ENCODE results near the gene NOP53.
A peak's percentile ranks its signal among the peaks of the same experiment; 100 is the strongest.
"Not testable (repeated sequence)": the region's sequence is repeated elsewhere in the genome, so short reads cannot be mapped to it uniquely, and the experiment has no call there.

Gene NOP53

DNA sequence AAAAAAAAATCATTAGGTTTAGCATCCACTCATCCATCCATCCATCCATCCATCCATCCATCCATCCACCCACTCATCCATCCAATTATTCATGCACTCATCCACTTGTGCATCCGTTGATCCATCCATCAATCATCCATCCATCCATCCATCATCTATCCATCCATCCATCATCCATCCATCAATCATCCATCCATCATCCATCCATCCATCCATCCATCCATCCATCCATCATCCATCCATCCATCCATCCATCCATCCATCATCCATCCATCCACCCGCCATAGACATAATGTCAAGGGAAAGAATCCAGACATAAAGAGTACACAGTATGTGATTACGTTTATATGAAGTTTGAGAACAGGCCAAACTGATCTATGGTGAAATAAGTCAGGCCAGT, 24.2 kb downstream of the NOP53 start:
- FAIRE-seq (no peak), DNase-seq (ENCODE audit: insufficient read length, low spot score) (no peak)

DNA sequence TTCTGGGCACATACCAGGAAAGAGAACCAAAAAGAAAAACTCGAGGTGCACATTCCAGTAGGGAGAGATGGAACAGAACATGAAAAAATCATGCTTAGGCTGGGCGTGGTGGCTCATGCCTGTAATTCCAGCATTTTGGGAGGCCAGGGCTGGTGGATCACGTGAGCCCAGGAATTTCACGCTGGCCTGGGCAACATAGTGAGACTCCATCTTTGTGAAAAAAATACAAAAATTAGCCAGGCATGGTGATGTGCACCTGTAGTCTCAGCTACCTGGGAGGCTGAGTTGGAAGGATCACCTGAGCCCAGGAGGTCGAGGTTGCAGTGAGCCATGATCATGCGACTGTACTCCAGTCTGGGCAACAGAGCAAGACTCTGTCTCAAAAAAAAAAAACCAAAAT, 25.9 kb downstream of the NOP53 start:
- FAIRE-seq; DNase-seq (ENCODE audit: insufficient read length, low spot score): not testable (repeated sequence)

DNA sequence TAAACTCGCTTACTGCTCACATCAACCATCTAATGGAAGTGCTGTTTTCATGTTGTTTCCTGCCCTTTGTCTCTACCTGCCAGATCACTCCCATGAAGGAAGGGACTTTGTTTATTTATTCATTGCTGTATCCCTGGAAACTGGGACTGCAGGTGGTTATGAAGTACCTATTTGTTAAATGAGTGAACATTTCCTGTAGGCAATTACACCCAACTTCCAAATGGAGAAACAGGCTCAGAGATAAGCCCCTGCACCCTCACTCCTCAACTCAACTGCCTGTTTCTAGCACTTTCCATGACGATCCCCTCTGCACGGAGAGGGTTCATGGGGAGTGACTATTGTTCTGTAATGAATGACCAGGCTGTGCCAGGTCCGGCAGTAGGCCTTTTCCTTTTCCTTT, 31.2 kb downstream of the NOP53 start:
- FAIRE-seq: no peak

DNA sequence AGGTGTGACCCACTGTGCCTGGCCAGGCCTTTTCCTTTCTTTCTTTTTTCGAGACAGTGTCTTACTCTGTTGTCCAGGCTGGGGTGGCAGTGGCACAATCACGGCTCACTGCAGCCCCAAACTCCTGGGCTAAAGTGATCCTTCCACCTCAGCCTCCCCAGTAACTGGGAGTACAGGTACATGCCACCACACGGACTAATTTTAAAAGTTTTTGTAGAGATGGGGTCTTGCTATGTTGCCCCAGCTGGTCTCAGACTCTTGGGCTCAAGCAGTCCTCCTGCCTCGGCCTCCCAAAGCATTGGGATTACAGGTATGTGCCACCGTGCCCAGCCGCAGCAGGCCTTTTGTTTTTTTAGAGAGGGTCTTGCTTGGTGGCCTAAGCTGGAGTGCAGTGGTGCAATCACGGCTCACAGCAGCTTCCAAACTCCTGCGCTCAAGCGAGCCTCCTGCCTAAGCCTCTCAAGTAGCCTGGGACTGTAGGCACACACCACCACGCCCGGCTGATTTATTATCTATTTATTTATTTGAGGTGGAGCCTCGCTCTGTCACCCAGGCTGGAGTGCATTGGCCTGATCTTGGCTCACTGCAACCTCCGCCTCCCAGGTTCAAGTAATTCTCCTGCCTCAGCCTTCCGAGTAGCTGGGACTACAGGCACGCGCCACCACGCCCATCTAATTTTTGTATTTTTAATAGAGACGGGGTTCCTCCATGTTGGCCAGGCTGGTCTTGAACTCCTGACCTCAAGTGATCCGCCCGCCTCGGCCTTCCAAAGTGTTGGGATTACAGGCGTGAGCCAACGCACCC, 32.1 kb downstream of the NOP53 start:
- DNase-seq (ENCODE audit: insufficient read length, low spot score); FAIRE-seq: not testable (repeated sequence)

More for the DNA sequence above, 31.2 kb downstream of the NOP53 start:
- DNase-seq (ENCODE audit: insufficient read length, low spot score): no peak

DNA sequence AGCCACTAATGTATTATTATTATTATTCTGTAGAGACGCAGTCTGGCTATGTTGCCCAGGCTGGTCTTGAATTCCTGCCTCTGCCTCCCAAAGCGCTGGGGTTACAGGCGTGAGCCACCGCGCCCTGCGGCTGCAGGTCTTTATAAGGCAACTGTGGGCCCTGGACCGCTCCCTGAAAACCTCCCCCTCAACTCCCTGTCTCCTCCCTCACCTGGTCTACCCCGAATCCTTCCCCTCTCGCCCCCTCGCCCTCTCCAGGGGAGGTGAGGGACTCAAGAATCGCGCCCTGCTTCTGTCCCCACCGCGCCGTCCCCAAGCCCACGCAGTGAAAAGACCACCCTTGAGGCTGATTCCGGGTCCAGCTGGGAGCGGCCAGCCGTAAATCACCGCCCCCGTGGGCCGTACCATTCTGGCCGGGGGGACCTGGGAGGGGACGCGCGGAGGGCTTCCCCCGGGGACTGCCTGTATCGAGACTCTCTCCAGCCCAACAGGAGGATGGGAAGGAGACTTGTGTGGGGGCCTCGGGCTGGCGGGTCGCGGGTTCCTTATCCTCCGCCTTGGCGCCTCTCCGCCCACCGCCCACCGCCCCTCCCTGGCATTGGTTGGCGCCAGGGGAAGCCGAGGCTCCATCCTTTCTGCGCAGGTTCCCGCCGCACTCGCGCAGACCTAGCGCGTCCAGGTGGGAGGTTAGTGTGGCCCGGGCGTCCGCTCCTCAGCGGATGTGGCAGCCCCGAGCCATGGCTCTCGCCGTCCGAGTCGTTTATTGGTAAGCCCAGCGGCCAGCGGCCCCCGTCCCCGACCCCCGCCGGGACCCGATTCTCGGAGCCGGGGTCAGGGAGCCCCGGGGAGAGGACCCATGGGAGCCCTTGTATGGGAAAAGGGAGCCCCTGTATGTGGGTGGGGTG, 33.0 kb downstream of the NOP53 start, which contains the start of gene SELENOW:
Gene SELENOW (plus strand): TSS at position 655 of the 905 bp plus-strand sequence. CDS start 83 bp downstream, at position 738.
- DNase-seq (ENCODE audit: insufficient read length, low spot score) (peak; percentile 88), FAIRE-seq (peak; percentile 33)

DNA sequence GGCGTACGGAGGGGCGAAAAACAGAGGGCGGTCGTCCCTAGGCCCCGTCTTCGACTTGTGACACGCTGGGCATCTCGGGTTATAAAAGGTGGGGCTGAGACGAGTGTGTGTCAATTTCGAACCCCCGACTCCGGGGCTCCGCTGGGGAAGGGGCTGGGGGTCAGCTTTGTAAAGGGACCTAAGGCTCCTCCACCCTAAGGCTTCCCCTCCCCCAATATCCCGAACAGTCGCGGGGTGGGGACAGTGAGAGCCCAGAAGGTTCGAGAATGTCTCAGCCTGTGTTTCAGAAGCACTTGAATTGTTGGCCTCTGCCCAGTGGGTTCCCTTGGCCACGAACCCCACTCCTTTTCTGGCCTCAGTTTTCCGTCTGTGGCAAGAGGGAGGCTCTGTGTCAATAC, 33.6 kb downstream of the NOP53 start:
- FAIRE-seq: no peak

DNA sequence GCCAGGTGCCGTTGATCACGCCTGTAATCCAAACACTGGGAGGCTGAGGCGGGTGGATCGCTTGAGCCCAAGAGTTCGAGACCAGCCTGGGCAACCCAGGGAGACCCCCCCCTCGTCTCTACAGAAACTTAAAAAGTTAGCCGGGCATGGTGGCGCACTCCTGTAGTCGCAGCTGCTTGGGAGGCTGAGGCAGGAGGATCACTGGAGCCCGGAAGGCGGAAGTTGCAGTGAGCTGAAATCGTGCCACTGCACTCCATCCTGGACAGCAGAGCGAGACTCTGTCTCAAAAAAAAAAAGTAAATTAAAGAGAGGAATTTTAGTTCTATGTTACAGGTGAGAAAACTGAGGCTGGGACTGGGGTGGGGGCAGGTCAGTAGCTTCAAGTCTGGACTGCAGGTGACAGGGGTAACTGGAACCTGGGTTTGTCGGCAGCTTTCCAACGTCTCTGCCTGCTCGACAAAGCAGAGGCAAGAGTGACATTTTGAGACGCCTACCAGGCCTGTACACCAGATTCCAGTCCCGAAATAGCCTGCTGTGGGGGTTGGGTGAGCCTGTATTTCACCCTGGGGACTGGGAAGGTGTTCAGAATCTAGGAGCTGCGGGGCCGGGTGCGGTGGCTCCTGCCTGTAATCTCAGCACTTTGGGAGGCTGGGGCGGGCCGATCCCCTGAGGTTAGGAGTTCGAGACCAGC, 34.3 kb downstream of the NOP53 start:
- FAIRE-seq (no peak), DNase-seq (ENCODE audit: insufficient read length, low spot score) (no peak)

More for the DNA sequence above, 33.6 kb downstream of the NOP53 start:
- no peak for DNase-seq (ENCODE audit: insufficient read length, low spot score)

DNA sequence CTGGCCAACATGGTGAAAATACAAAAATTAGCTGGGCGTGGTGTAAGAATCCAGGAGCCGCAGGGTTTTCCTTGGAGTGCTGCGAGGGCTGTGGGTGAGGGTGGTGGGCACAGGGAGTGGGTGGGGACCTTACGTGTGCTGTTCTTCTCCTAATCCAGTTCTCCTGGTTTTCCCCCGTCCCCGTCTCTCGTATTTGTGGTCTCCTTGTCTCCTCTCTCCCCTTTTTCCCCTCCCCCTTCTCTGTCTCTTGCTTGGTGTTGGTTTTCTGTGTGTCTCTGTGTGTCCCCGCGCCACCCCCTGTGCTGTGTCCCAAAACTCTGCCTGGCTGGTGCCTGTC, 34.8 kb downstream of the NOP53 start:
- DNase-seq (ENCODE audit: insufficient read length, low spot score): no peak
- FAIRE-seq: no peak

DNA sequence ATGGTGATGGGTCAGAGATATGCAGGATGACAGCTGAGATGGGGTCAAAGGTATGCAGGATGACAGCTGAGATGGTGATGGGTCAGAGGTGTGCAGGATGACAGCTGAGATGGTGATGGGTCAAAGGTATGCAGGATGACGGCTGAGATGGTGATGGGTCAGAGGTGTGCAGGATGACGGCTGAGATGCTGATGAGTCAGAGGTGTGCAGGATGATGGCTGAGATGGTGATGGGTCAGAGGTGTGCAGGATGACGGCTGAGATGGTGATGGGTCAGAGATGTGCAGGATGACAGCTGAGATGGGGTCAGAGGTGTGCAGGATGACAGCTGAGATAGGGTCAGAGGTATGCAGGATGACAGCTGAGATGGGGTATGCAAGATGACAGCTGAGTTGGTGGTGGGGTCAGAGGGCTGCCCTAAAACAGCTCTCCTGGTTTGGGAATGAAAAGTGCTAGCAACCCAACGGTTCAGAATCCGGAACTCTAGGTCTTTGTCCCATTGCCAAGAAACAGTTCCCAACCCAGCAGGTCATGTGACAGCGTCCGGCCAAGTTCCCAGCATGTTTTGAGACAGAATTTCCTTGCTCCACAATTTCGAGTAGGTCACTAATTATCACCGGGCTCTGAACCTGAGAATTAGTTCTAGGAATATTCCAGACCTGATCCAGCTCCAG, 36.4 kb downstream of the NOP53 start:
- no peak for DNase-seq (ENCODE audit: insufficient read length, low spot score)
- peak; percentile 62 for FAIRE-seq

DNA sequence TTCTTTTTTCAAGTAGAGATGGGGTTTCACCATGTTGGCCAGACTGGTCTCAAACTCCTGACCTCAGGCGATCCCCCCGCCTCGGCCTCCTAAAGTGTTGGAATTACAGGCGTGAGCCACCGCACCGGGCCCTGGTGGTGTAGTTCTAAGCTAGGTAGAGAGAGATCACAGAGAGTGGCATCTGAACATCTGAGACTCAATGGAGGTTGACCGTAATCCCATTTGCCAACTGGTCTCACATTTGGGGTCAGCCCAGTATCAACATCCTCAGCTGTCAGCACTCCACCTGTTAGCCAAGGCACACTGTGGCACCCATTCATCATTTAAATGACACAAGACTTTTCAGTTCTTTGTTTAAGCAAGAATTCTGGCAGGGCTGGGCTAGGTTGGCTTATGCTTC, 41.2 kb downstream of the NOP53 start:
- no peak for FAIRE-seq
- no peak for DNase-seq (ENCODE audit: insufficient read length, low spot score)

DNA sequence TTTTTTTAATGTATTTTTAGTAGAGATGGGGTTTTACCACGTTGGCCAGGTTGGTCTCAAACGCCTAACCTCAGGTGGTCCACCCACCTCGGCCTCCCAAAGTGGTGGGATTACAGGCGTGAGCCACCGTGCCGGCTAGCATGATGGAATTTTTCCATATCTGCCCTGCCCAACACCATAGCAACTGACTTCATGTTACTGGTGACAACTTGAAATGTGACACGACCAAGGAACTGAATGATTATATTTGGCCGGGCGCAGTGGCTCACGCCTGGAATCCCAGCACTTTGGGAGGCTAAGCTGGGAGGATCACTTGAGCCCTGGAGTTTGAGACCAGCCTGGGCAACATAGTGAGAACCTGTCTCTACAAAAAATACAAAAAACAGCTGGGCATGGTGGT, 42.0 kb downstream of the NOP53 start:
- FAIRE-seq; DNase-seq (ENCODE audit: insufficient read length, low spot score): not testable (repeated sequence)

DNA sequence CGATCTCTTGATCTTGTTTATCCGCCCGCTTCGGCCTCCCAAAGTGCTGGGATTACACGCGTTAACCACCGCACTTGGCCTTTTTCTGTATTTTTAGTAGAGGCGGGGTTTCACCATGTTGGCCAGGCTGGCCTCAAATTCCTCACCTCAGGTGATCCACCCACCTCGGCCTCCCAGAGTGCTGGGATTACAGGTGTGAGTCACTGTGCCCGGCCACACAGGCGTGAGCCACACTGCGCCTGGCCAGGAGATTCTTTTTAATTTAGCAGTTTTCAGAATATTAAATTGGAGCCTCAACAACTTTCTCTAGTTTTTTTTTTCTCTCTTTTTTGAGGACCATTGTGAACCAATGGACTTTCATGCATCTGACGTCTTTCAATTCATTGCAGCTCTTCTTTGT, 44.5 kb downstream of the NOP53 start:
- FAIRE-seq; DNase-seq (ENCODE audit: insufficient read length, low spot score): not testable (repeated sequence)

DNA sequence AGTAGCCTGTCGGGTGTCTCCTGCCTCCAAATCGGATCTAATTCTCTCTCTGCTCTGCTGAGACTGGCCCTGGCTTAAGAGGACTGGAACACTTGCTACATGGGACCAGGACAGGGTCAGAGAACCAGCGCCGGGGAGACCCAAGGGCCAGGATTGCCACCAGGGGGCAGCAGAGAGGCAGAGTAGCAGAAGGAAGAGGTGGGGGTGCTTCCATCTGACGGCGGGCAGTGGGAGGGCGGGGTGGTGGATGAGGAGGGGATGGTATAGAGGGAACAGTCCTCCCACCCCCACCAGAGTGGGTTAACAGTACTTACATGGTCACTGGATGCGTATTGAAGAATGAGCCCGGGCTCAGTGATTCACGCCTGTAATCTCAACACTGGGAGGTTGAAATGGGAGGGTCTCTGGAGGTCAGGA, 45.1 kb downstream of the NOP53 start:
- DNase-seq (ENCODE audit: insufficient read length, low spot score) (peak; percentile 85), FAIRE-seq (peak; percentile 36)

DNA sequence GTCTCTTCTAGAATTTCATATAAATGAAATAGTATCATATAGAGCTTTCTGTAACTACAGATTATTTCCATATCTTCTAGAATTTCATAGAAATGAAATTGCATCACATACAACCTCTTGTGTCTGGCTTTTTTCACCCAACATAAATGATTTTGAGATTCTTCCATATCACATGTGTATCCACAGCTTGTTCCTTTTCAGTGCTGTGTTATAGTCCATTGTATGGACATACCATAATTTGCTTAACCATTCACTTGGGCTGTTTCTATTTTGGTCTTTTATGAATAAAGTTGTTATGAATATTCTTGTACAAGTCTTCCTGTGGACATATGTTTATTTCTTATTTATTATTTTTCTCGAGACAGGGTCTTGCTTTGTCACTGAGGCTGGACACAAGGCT, 47.3 kb downstream of the NOP53 start:
- DNase-seq (ENCODE audit: insufficient read length, low spot score) (no peak), FAIRE-seq (no peak)

DNA sequence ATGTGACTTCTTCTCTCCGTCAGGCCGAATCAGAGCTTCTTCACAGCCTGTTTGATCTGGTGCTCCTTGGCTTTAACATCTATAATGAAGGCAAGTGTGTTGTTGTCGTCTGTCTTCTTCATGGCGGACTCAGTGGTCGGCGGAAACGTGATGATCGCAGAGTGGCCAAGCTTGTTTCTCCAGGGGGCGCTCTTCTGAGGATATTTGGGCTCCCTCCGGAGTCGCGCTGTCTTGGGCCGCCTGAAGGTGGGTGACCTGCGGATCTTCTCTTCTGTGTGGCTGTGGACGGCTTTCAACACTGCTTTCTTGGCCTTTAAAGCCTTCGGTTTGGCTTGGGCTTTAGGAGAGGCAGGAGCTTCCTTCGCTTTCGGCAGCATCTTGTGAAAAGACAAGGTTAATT, 49.2 kb downstream of the NOP53 start:
- no peak for DNase-seq (ENCODE audit: insufficient read length, low spot score)
- no peak for FAIRE-seq

DNA sequence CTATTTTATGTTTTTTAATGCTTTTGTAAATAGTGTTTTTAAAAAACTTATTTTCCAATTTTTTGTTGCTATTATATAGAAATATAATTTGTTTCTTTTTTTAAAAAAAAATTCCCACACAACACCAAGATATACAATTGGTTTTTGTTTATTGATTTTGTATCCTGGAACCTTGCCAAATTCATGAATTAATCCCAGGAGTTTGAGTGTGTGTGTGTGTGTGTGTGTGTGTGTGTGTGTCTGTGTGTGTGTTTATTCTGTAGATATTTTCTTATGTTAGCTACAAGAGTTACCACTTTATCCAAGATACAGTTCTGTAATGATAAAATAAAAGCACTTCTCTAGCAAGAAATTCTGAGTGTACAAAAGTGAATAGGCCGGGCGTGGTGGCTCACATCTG, 51.4 kb downstream of the NOP53 start:
- DNase-seq (ENCODE audit: insufficient read length, low spot score) (no peak), FAIRE-seq (no peak)

DNA sequence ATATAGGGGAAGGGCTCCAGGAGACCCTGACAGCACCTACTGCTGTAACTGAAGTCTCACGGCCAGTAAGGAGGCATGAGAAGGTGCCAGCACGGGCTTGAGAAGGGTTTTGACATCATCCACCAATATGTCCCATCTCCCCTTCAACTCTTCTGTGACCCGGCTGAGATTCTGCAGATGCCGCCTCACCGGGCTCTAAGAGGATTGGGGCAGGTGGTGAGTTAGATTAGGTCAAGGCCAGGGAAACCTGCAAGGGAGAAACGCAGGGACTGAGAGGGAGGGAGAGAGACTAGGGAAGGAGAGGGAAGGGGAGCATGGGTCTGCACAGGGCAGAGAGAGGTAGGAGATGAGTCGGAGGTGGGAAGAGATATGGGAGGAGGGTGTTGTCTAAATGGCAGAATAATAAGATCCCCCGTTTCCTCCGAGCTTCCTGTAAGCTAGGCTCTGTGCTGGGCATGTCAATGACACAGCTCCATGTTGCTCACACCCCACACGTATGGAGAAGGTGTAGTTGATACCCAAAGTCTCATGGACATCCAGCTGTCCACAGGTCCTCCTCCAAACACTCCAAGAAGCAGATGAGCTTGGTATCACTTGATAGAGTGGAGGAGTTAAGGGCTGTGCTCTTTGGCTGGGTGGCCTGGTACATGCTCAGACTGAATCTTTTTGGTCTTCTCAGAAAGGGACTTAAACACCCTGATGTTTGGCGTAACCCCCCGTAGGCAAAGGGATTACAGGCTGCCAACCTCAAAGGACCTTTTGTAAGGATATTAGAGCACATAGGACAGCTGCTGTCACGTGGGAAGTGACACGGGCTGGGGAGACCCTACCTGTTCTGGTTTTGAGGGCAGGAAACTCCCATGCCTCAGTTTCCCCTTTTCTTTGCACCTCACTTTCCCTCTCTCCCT, 52.9 kb downstream of the NOP53 start:
- DNase-seq (ENCODE audit: insufficient read length, low spot score) (no peak), FAIRE-seq (no peak)

DNA sequence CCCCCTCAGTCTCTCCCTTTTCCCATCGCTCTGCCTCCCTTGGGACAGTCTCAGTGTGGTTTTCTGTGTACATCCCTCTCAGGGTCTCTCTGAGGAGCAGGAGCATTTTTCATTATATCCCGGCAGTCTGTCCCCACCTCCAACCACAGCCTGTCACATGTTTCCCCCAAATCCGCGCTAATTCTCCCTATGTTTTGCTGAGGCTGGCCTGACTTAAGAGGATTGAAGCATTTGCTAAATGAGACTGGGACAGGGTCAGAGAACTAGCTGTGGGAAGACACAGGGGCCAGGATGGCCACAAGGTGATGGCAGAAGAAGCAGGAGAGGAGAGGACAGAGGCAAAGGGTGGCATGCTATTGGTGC, 53.5 kb downstream of the NOP53 start:
- DNase-seq (ENCODE audit: insufficient read length, low spot score): no peak

DNA sequence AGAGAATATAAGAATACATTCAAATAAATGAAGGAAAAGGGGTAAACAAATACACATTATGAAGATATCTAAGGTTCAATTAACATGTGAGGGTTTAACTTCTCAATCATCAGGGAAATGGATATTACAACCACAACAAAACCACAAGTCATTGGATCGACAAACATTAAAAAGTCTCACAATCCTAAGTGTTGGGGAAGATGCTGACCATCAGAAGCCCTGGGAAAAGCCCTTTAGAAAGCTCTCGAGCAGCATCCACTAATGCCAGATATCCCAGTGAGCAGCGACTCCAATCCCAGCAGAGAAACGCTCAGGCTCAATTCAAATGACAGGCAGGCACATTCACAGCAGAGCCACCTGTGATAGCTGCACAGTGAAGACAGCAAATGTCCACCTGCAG, 55.9 kb downstream of the NOP53 start:
- no peak for FAIRE-seq
- DNase-seq (ENCODE audit: insufficient read length, low spot score): no peak

More for the DNA sequence above, 53.5 kb downstream of the NOP53 start:
- FAIRE-seq: no peak
